HG02970 (cell line): Measurements from ENCODE around the gene TYSND1.
"Not testable (repeated sequence)": the region's sequence is repeated elsewhere in the genome, so short reads cannot be mapped to it uniquely, and the experiment has no call there.

Experiments
- ATAC-seq: cut with Tn5 transposase; IDR thresholded peaks from one replicate; pipeline ENCODE4 v1.9.1; 2021; ENCODE audit warnings: mild to moderate bottlenecking, moderate library complexity, moderate number of reproducible peaks; ENCODE audit not compliant: unreplicated experiment, low FRiP score

Gene TYSND1

GRCh38 chr10:70146489-70147258, at the start of gene TYSND1:
Gene TYSND1, minus strand, starts transcription at chr10:70146700. Its CDS starts 114 bp downstream, at chr10:70146586.
- ATAC-seq = peak; percentile 94

GRCh38 chr10:70193391-70193844, 46.9 kb upstream of the TYSND1 start:
- ATAC-seq = no peak

- ATAC-seq = no peak
Measured at GRCh38 chr10:70192326-70192968, 45.9 kb upstream of the TYSND1 start.

GRCh38 chr10:70191972-70192305, 45.4 kb upstream of the TYSND1 start:
- ATAC-seq = no peak

- ATAC-seq = no peak
Measured at GRCh38 chr10:70191161-70191971, 44.9 kb upstream of the TYSND1 start.

- no peak for ATAC-seq
Measured at GRCh38 chr10:70190581-70190980, 44.1 kb upstream of the TYSND1 start.

- no peak for ATAC-seq
Measured at GRCh38 chr10:70190102-70190501, 43.6 kb upstream of the TYSND1 start.

GRCh38 chr10:70188768-70189167, 42.3 kb upstream of the TYSND1 start:
- ATAC-seq = no peak

GRCh38 chr10:70186571-70186970, 40.1 kb upstream of the TYSND1 start:
- ATAC-seq = no peak

GRCh38 chr10:70186090-70186489, 39.6 kb upstream of the TYSND1 start:
- no peak for ATAC-seq

GRCh38 chr10:70183304-70183703, 36.8 kb upstream of the TYSND1 start:
- ATAC-seq = no peak

- not testable (repeated sequence) for ATAC-seq
Measured at GRCh38 chr10:70179209-70179608, 32.7 kb upstream of the TYSND1 start.

- ATAC-seq = no peak
Measured at GRCh38 chr10:70178139-70178725, 31.7 kb upstream of the TYSND1 start.

- ATAC-seq = no peak
Measured at GRCh38 chr10:70176441-70176840, 29.9 kb upstream of the TYSND1 start.

GRCh38 chr10:70175516-70175915, 29.0 kb upstream of the TYSND1 start:
- no peak for ATAC-seq

- no peak for ATAC-seq
Measured at GRCh38 chr10:70174058-70174741, 27.7 kb upstream of the TYSND1 start.

- no peak for ATAC-seq
Measured at GRCh38 chr10:70169649-70170364, 23.3 kb upstream of the TYSND1 start.

GRCh38 chr10:70169011-70169410, 22.5 kb upstream of the TYSND1 start:
- no peak for ATAC-seq

- no peak for ATAC-seq
Measured at GRCh38 chr10:70167246-70167645, 20.7 kb upstream of the TYSND1 start.

GRCh38 chr10:70166394-70166793, 19.9 kb upstream of the TYSND1 start:
- no peak for ATAC-seq
